ENCODE data around the gene DZIP1.

Gene DZIP1

DNA sequence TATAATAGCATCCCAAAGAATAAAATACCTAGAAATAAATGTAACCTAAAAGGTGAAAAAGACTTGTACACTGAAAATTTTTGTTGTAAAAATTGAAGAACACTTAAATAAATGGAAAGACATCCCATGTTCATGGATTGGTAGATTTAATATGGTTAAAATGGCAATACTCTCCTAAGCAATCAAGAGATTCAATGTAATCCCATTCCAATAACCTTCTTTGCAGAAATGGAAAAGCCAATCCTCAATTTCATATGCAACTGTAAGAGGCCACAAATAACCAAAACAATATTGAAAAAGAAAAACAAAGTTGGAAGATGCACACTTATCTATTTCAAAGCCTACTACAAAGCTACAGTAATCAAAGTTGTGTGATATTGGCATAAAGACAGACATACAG is 17.7 kb downstream of the DZIP1 start:
- DNase-seq (ENCODE audit: low read depth) = no peak
- no peak overlapping the region for H3K4me3 ChIP-seq (ENCODE audit: low read depth, low read length)
- TF ChIP-seq, protein P1, sequence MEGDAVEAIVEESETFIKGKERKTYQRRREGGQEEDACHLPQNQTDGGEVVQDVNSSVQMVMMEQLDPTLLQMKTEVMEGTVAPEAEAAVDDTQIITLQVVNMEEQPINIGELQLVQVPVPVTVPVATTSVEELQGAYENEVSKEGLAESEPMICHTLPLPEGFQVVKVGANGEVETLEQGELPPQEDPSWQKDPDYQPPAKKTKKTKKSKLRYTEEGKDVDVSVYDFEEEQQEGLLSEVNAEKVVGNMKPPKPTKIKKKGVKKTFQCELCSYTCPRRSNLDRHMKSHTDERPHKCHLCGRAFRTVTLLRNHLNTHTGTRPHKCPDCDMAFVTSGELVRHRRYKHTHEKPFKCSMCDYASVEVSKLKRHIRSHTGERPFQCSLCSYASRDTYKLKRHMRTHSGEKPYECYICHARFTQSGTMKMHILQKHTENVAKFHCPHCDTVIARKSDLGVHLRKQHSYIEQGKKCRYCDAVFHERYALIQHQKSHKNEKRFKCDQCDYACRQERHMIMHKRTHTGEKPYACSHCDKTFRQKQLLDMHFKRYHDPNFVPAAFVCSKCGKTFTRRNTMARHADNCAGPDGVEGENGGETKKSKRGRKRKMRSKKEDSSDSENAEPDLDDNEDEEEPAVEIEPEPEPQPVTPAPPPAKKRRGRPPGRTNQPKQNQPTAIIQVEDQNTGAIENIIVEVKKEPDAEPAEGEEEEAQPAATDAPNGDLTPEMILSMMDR (conservative IDR thresholded peaks at IDR 0.05; ENCODE audit: low read depth, low read length) = no peak

DNA sequence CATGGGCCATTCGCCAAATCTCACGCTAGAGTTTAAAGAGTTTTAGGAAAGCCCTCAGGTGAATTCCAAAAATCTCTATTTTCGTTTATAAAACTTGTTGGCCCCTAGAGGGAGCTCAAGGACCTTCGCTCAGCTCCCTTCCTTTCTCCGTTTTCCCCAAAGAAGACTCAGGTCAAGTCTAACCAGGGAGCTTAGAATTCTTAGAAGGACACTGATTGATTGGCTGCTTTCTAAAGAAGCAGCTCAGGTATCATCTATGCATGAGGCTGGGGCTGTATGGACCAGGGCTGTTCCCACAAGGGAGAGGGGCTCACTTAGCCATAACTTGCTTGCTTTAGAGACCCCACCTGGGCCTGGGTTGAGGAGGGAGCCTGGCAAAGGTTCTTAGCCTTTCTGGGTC is 20.5 kb downstream of the DZIP1 start:
- peak; percentile 82 for DNase-seq (ENCODE audit: low read depth)
- TF ChIP-seq, protein P1 (conservative IDR thresholded peaks at IDR 0.05; ENCODE audit: low read depth, low read length) = peak; percentile 81
- no peak overlapping the region for H3K4me3 ChIP-seq (ENCODE audit: low read depth, low read length)

GRCh38 chr13:95623141-95623540 is 21.4 kb downstream of the DZIP1 start:
- no peak overlapping the region for H3K4me3 ChIP-seq (ENCODE audit: low read depth, low read length)
- TF ChIP-seq, protein P1 (conservative IDR thresholded peaks at IDR 0.05; ENCODE audit: low read depth, low read length) = no peak
- DNase-seq (ENCODE audit: low read depth) = no peak

DNA sequence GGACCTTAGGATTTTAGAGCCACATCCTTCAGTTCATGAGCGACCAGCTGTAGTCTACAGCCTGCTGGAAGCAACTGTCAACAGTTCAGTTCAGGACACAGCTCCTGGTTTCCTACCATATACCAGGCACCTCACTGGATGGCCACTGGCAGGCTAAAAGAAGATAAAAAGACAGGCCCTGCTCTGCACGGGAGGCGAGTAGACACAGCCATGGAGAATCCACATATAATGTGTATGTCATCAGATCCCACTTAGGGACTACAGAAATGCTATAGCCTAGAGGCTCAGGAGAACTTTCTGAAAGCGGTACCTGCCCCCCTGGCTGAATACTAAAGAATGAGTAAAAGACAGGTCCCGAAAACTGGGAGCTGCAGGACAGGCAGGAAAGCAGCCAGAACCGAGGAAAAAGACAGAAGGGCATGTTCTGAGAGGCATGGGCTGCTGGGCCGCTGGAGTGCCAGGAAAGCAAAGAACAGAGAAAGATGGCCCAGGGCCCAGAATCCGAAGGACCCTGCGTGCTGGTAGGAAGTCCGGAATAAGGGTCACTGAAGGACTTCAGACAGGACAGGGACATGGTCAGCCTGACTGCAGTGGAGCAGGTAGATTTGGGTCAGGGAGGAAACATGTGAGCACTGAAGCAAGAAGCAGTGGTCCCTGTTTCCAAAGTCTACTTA is 23.5 kb downstream of the DZIP1 start:
- TF ChIP-seq, protein P1 (conservative IDR thresholded peaks at IDR 0.05; ENCODE audit: low read depth, low read length) = no peak
- H3K4me3 ChIP-seq (ENCODE audit: low read depth, low read length) = no peak overlapping the region
- DNase-seq (ENCODE audit: low read depth) = no peak

DNA sequence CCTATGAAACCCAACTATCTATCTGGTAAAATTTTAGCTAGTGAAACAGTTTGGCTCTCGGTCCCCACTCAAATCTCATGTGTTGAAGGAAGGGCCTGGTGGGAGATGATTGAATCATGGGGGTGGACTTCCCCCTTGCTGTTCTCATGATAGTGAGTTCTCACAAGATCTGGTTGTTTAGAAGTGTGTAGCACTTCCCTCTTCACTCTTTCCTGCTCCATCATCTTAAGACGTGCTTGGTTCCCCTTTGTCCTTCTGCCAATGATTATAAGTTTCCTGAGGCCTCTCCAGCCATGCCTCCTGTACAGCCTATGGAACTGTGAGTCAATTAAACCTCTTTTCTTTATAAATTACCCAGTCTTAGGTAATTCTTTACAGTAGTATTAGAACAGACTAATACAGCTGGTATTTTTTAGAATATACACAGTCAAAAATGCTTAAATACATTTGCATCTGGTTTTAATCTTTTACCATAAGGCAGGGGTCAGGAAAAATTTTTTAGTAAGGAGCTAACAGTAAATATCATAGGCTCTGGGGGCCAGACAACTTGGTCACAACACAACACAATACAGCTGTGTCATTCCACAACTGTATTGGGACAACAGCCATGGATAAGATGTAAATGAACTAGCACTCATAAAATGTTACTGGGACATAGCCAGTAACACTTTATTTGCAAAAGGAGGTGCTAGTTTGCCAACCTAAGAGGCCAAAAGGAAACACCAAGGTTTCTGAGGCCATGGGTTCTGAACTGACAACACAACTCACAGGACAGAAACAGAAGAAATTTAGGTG is 24.3 kb downstream of the DZIP1 start:
- TF ChIP-seq, protein P1 (conservative IDR thresholded peaks at IDR 0.05; ENCODE audit: low read depth, low read length) = no peak
- no peak for DNase-seq (ENCODE audit: low read depth)

GRCh38 chr13:95615539-95615938 is 29.0 kb downstream of the DZIP1 start:
- no peak for DNase-seq (ENCODE audit: low read depth)
- TF ChIP-seq, protein P1 (conservative IDR thresholded peaks at IDR 0.05; ENCODE audit: low read depth, low read length) = no peak
- H3K4me3 ChIP-seq (ENCODE audit: low read depth, low read length) = no peak overlapping the region

More for the DNA sequence above, 24.3 kb downstream of the DZIP1 start:
- no peak overlapping the region for H3K4me3 ChIP-seq (ENCODE audit: low read depth, low read length)
